Uterus (tissue), 4 donors: ENCODE data around the gene LHFPL4. TPM values are rescaled to one million over a fixed set of nuclear protein-coding genes. Genes with fewer than 3 reads are reported as not detected.
"Not testable (repeated sequence)": the region's sequence is repeated elsewhere in the genome, so short reads cannot be mapped to it uniquely, and the experiment has no call there.

ENCODE experiments used
- DNase-seq, 2 donors: peaks; one replicate each; pipeline ENCODE4 v3.0.0-alpha.2; 2019 to 2020
- H3K27ac ChIP-seq, 2 donors: fragments of 200-600 bp; sonication (generic); 1 replicate in 1 of 2; 2 replicates in 1 of 2; pipeline ENCODE4 v1.5.1; 2016 to 2018
- H3K27me3 ChIP-seq, 2 donors: fragments of 200-600 bp; sonication (generic); one replicate each; pipeline ENCODE4 v1.5.1; 2018 to 2019; ENCODE audit warnings: control low read depth in 1 of 2
- H3K36me3 ChIP-seq, 2 donors: fragments of 200-600 bp; sonication (generic); one replicate each; pipeline ENCODE4 v1.5.1; 2019; ENCODE audit warnings: control low read depth in 1 of 2
- H3K4me1 ChIP-seq, 2 donors: fragments of 200-600 bp; sonication (generic); one replicate each; pipeline ENCODE4 v1.5.1; 2018 to 2019; ENCODE audit warnings: control low read depth in 1 of 2
- H3K4me3 ChIP-seq, 2 donors: fragments of 200-600 bp; sonication (generic); 1 replicate in 1 of 2; 2 replicates in 1 of 2; pipeline ENCODE4 v1.5.1; 2018 to 2019; ENCODE audit warnings: mild to moderate bottlenecking in 1 of 2
- H3K9me3 ChIP-seq, 2 donors: fragments of 200-600 bp; sonication (generic); one replicate each; pipeline ENCODE4 v1.5.1; 2019; ENCODE audit warnings: control low read depth in 1 of 2
- CTCF ChIP-seq, 4 experiments: fragments of 200-600 bp in 2 of 4; fragments of 450-650 bp in 2 of 4; sonication (generic) in 2 of 4; IDR thresholded peaks; one replicate each; pipeline ENCODE4 v1.5.1; 2016 to 2019; ENCODE audit warnings: antibody characterized with exemption in 4 of 4, mild to moderate bottlenecking in 2 of 4, moderate library complexity in 1 of 4
- POLR2A ChIP-seq, 2 donors: fragments of 450-650 bp; IDR thresholded peaks; one replicate each; pipeline ENCODE4 v1.6.1; 2016; ENCODE audit warnings: antibody characterized with exemption in 2 of 2, mild to moderate bottlenecking in 1 of 2, moderate library complexity in 1 of 2
- intact Hi-C: fragments of 100-400 bp; cut with DNase I; formaldehyde crosslinking; loops from one replicate; pipeline ENCODE4 v1.15.1; 2023; ENCODE audit warnings: low total_unique reads
- total RNA-seq, 4 donors: library from RNA; depleted of rRNA in 3 of 4; stranded (reverse); fragments of >200 nt in 3 of 4; gene quantifications; one replicate each; pipeline versions ENCODE4 v1.1.0 to v1.2.4, GENCODE V29; 2014 to 2023
- donor health status: DM: yes; HTN: yes; CAD: no.

LHFPL4 gene
- total RNA-seq, 4 donors from 2014 or later: 0.14 TPM; not detected in 3

- no peaks in the 10 kb centered on the region for H3K9me3 ChIP-seq
- H3K4me1 ChIP-seq: no peaks in the 10 kb centered on the region
- H3K4me3 ChIP-seq: no peak overlapping the region
- intact Hi-C loops: no loop called here
- TF ChIP-seq POLR2A (IDR thresholded peaks at IDR 0.05): no peak
- TF ChIP-seq CTCF (IDR thresholded peaks at IDR 0.05): no peak
- no peak for DNase-seq
- H3K36me3 ChIP-seq: no peaks in the 10 kb centered on the region
- H3K27ac ChIP-seq: no peak overlapping the region
- peaks cover 3 to 4% of the 10 kb centered on the region in 2 donors for H3K27me3 ChIP-seq
Observed at GRCh38 chr3:9497821-9498565, 55.6 kb downstream of the LHFPL4 start.

- intact Hi-C loops: no loop called here
- TF ChIP-seq POLR2A (IDR thresholded peaks at IDR 0.05) (no peak), CTCF (IDR thresholded peaks at IDR 0.05) (no peak)
- no peaks in the 10 kb centered on the region for H3K9me3 ChIP-seq
Observed at GRCh38 chr3:9496893-9497292, 56.7 kb downstream of the LHFPL4 start.

GRCh38 chr3:9494036-9494435 is 59.6 kb downstream of the LHFPL4 start:
- H3K9me3 ChIP-seq, H3K36me3 ChIP-seq, H3K27me3 ChIP-seq, DNase-seq, H3K27ac ChIP-seq, H3K4me1 ChIP-seq, intact Hi-C loops, H3K4me3 ChIP-seq: not testable (repeated sequence)

More at GRCh38 chr3:9496893-9497292, 56.7 kb downstream of the LHFPL4 start:
- DNase-seq: no peak
- Histone ChIP-seq H3K27me3 (peaks cover 3 to 4% of the 10 kb centered on the region in 2 donors), H3K27ac (no peak overlapping the region), H3K4me1 (no peaks in the 10 kb centered on the region), H3K4me3 (no peak overlapping the region), H3K36me3 (no peaks in the 10 kb centered on the region)

GRCh38 chr3:9491506-9491905 is 62.1 kb downstream of the LHFPL4 start:
- no peaks in the 10 kb centered on the region for H3K4me1 ChIP-seq
- no peak overlapping the region for H3K27ac ChIP-seq
- no peaks in the 10 kb centered on the region for H3K36me3 ChIP-seq
- TF ChIP-seq POLR2A (IDR thresholded peaks at IDR 0.05): no peak
- TF ChIP-seq CTCF (IDR thresholded peaks at IDR 0.05): no peak
- H3K4me3 ChIP-seq: no peak overlapping the region
- DNase-seq: no peak
- intact Hi-C loops: no loop called here
- H3K9me3 ChIP-seq: no peaks in the 10 kb centered on the region
- no peaks in the 10 kb centered on the region for H3K27me3 ChIP-seq

GRCh38 chr3:9485248-9485647 is 68.4 kb downstream of the LHFPL4 start:
- Histone ChIP-seq H3K36me3 (no peaks in the 10 kb centered on the region), H3K4me1 (no peaks in the 10 kb centered on the region), H3K27ac (no peak overlapping the region), H3K4me3 (no peak overlapping the region), H3K9me3 (no peaks in the 10 kb centered on the region), H3K27me3 (no peaks in the 10 kb centered on the region)
- no peak for TF ChIP-seq POLR2A (IDR thresholded peaks at IDR 0.05)
- TF ChIP-seq CTCF (IDR thresholded peaks at IDR 0.05): no peak
- DNase-seq: no peak
- intact Hi-C loops: no loop called here
